Glomerular visceral epithelial cell (primary cell): ENCODE data around the gene TBL2.
"Not testable (repeated sequence)": the region's sequence is repeated elsewhere in the genome, so short reads cannot be mapped to it uniquely, and the experiment has no call there.

Source experiments
- DNase-seq: peaks from one replicate; pipeline ENCODE4 v3.0.0-alpha.2; 2016; ENCODE audit errors: extremely low spot score

Gene TBL2, protein sequence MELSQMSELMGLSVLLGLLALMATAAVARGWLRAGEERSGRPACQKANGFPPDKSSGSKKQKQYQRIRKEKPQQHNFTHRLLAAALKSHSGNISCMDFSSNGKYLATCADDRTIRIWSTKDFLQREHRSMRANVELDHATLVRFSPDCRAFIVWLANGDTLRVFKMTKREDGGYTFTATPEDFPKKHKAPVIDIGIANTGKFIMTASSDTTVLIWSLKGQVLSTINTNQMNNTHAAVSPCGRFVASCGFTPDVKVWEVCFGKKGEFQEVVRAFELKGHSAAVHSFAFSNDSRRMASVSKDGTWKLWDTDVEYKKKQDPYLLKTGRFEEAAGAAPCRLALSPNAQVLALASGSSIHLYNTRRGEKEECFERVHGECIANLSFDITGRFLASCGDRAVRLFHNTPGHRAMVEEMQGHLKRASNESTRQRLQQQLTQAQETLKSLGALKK

GRCh38 chr7:73578342-73579128 lies at the start of gene TBL2:
Gene TBL2, minus strand, starts transcription at chr7:73578579. Its CDS starts 30 bp downstream, at chr7:73578549.
- DNase-seq = peak; percentile 98

DNA sequence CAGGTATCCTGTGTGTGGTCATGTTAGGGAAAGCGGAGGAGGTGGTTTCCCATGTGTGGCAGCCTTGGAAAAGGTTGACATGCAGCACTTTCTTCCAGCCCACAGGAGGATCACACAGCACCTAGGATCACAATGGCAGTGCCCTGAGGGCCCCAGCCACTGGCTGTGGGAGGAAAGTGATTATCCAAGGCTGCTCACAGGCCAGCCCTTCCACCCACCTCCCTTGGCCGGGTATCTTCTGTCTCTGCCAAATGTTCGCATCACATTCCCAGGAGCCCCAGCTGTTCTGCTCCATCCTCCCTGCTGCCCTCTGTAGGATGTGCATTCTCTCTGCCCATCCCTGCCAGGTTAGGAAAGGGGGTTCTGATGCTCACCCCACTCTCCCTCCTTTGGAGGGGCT lies 48.4 kb upstream of the TBL2 start:
- DNase-seq = no peak

DNA sequence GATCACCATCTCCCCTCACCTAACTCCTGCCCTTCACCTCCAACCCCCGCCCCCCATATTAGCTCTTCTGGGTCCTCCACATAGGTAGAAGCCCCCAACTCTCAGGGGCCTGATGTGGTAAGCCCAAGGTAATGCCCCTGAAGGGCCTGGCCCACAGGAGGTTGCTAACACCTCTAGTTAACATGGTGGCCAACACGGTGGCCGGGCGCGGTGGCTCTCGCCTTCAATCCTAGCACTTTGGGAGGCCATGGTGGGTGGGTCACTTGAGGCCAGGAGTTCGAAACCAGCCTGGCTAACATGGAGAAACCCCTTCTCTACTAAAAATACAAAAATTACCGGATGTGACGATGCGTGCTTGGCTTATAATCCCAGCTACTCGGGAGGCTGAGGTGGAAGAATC lies 46.9 kb upstream of the TBL2 start:
- no peak for DNase-seq

GRCh38 chr7:73624669-73625001 lies 46.3 kb upstream of the TBL2 start:
- no peak for DNase-seq

GRCh38 chr7:73623798-73624668 lies 45.7 kb upstream of the TBL2 start, which contains the start of gene MLXIPL:
Gene MLXIPL, minus strand, starts transcription at chr7:73624522. Its CDS starts 30 bp downstream, at chr7:73624492.
- DNase-seq = peak; percentile 56

GRCh38 chr7:73622909-73623797 lies 44.8 kb upstream of the TBL2 start:
- no peak for DNase-seq

DNA sequence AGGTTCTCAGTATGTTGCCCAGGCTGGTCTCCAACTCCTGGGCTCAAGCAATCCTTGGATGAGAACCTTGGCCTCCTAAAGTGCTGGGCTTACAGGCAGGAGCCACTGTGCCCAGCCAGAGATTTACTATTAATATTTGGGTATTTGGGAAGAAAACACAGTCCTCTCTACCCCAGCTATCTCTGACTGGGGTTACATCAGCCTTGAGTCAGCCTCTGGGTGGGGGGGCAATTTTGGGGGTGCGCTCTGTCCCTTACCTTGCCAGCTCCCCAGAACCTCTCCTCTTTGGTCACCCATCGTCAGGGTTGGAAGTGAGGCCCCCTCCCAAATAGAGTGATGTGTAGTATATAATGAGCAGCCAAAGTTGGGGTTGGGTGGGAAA lies 44.1 kb upstream of the TBL2 start:
- DNase-seq = no peak

DNA sequence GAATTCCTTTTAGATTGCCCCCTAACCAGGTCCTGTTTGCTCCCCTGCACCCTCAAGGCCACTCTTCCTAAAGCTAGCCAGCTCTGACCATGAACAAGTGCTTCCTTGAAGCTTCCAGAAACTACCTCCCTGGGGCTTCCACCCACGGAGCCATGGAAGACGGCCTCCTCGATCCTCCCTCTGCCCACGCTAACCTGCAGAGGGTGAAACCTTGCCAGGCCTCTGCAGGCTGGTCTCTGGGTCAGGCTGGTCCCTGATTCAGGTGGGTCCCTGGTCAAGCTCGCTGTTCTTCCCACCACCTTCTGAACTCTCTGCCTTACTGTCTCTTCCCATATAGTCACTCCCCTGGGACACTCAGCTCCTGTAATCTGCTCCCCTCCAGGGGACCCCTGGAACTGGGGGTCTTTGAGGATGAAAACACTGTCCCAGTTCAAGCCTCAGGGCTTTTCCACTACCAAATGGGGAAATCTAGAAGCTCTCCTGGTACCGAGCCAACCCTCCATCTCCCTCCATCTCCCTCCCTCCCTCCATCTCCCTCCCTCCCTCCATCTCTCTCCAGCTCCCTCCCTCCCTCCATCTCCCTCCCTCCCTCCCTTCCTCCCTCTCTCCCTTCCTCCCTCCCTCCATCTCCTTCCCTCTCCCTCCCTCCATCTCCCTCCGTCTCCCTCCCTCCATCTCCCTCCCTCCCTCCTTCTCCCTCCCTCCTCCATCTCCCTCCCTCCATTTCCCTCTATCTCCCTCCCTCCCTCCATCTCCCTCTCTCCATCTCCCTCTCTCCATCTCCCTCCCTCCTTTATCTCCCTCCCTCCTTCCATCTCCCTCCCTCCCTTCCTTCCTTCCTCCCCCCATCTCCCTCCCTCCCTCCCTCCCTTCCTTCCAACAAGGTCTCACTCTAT lies 43.0 kb upstream of the TBL2 start:
- DNase-seq = no peak

GRCh38 chr7:73619394-73619793 lies 41.0 kb upstream of the TBL2 start:
- DNase-seq = not testable (repeated sequence)

DNA sequence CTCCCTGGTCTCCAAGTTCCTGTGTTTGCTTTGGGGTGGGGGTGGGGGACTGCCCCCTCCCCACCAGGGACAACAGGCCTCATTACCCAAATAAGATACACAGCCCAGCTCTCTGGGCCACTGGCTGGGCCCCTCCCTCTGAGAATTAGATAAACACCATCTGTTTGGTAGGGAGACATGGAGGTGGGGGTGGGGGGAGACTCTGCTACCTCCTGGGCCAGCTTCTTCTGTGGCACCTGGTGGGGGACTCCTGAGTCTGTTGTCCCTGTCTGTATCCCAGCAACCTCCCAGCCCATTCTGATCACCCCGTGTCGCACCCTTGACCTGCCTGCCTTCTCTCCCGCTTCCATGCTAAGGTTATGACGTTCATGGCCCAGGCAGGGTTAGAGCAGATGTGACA lies 40.2 kb upstream of the TBL2 start:
- no peak for DNase-seq

DNA sequence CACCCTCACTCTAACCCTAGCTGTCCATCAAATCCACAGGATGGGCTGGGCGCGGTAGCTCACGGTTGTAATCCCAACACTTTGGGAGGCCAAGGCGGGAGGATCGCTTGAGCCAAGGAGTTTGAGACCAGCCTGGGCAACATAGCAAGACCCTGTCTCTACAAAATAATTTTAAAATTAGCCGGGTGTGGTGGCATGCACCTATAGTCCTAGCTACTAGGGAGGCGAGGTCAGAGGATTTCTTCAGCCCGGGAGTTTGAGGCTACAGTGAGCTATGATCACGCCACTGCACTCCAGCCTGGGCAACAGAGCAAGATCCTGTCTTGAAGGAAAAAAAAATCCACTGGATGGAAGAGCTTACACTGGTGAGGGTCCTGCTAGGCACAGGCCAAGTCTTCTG lies 39.1 kb upstream of the TBL2 start:
- DNase-seq = not testable (repeated sequence)

DNA sequence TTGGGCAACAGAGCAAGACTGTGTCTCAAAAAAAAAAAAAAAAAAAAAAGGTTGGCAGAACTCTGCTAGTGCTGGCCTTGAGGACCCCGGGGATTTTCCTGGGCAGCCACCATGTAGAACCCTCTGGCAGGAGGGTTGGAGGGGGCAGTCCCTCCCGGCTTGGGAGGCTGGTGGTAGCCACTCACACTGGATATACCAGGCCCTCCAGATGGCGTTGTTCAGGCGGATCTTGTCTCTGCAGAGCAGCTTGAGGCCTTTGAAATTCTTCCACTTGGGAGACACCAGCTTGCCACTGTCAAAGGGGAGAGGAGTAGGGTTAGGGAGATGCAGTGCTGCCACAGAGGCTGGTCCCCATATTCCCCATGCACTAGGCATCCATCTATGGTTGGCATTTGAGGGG lies 37.5 kb upstream of the TBL2 start:
- no peak for DNase-seq

DNA sequence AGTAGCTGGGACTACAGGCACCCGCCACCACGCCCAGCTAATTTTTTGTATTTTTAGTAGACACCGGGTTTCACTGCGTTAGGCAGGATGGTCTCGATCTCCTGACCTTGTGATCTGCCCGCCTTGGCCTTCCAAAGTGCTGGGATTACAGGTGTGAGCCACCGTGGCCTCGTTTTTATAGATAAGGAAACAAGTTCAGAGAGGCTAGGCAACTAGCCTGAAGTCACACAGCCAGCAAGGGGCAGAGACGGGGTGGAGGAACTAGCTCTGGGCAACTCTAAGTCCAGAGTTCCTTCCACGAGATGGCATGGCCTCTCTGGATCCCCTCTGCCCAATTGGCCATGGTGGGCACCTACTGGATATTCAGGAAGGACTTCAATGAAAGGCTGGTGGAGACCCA lies 36.6 kb upstream of the TBL2 start:
- not testable (repeated sequence) for DNase-seq

- peak; percentile 58 for DNase-seq
These were observed 35.8 kb upstream of the TBL2 start for GRCh38 chr7:73613954-73614735.

DNA sequence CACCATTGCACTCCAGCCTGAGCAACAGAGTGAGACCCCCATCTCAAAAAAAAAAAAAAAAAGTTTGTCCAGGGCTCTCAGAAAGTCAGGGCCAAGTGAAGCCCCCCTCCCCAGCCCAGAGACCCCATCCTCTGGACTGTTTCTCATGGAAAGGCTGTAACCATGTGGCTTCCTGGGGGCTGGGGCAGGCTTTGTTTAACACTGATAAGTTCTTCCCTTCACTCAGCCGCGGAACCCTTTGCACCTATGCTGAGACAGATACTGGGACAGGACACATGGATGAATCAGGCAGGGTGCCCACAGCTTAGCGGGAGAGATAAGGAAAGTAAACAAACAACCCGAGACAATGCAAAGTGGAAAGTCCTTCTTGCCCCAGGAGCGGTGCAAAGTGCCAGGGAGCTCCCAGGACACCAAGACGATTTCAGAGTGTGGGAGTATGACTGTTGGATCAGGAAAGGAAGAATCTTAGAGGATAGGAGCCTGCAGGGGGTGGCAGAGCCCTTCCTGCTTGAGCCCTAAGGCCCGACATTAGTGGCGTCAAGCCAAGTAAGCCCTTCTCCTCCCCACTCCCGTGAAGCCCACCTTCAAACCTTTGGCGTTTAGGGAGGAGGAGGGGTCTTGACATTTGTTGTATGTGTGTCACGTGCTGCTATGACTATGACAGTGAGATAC lies 34.4 kb upstream of the TBL2 start:
- peak; percentile 59 for DNase-seq

GRCh38 chr7:73611017-73611555 lies 32.7 kb upstream of the TBL2 start:
- no peak for DNase-seq

DNA sequence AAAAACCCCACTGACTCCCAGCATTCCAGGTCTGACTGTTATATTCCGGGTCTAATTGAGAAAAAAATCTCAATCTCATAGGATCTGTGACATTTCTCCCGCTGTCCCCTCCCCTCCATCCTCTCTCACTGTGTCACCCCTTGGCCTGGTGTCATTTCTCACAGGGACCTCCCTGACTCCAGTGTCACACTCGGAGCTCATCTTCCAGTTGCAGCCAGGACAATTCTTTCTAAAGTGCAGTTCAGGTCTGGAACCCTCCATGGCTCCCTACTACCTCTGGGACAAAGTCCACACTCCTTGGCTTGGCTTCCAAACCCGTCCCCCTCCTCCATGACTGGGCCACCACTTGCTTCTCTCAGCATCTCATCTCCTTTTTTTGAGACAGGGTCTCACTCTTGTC lies 31.7 kb upstream of the TBL2 start:
- no peak for DNase-seq

DNA sequence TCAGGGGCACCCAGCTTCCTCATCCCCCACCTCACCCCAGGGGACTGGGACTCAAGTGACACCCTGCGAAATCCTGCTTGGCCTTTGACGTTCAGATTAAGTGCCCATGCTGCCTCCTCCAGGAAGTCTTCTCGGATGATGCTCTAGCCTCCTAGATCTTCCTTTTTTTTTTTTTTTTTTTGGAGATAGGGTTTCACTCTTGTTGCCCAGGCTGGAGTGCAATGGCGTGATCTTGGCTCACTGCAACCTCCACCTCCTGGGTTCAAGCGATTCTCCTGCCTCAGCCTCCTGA lies 29.3 kb upstream of the TBL2 start:
- DNase-seq = not testable (repeated sequence)
